ENCODE results near the gene DYNC1I2.
"Not testable (repeated sequence)": the region's sequence is repeated elsewhere in the genome, so short reads cannot be mapped to it uniquely, and the experiment has no call there.

The DYNC1I2 gene

DNA sequence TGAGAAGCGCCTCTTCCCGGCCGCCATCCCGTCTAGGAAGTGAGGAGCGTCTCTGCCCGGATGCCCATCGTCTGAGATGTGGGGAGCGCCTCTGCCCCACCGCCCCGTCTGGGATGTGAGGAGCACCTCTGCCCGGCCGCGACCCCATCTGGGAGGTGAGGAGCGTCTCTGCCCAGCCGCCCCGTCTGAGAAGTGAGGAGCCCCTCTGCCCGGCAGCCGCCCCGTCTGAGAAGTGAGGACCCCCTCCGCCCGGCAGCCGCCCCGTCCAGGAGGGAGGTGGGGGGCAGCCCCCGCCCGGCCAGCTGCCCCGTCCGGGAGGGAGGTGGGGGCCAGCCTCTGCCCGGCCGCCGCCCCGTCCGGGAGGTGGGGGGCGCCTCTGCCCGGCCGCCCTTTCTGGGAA, 87.3 kb downstream of the DYNC1I2 start:
- DNase-seq (ENCODE audit: low read depth), result not testable (repeated sequence)

DNA sequence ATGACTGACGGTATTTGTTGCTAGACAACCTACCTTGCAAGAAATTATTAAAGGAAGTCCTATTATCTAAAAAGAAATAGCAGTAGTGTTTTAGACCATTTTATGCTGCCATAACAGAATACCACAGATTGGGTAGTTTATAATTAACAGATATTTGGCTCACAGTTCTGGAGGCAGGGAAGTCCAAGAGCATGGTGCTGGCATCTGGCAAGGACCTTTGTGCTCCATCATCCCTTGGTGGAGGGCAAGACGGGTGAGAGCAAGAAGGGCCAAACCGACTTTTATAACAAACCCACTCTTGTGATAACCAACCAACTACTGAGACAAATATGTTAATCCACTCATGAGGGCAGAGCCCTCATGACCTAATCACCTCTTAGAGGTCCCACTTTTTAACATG, 91.2 kb downstream of the DYNC1I2 start:
- no peak for DNase-seq (ENCODE audit: low read depth)

DNA sequence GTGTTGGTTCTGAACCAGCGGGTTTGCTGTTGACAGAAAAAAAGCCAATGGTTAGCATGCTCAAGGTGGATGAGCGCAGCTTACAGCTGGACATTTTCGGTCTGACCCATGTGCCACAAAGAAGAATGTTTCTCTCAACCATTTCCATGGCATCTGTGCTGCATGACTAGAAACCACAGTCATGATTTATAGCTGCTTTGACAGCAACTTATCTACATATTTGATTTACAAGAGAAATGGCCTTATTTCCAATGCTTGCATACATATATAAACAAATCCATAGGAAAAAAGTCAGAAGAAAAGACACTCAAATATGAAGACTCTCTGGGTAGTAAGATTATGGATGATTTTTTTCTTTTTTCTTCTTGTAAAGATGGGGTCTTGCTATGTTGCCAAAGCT, 98.2 kb downstream of the DYNC1I2 start:
- DNase-seq (ENCODE audit: low read depth), result no peak

DNA sequence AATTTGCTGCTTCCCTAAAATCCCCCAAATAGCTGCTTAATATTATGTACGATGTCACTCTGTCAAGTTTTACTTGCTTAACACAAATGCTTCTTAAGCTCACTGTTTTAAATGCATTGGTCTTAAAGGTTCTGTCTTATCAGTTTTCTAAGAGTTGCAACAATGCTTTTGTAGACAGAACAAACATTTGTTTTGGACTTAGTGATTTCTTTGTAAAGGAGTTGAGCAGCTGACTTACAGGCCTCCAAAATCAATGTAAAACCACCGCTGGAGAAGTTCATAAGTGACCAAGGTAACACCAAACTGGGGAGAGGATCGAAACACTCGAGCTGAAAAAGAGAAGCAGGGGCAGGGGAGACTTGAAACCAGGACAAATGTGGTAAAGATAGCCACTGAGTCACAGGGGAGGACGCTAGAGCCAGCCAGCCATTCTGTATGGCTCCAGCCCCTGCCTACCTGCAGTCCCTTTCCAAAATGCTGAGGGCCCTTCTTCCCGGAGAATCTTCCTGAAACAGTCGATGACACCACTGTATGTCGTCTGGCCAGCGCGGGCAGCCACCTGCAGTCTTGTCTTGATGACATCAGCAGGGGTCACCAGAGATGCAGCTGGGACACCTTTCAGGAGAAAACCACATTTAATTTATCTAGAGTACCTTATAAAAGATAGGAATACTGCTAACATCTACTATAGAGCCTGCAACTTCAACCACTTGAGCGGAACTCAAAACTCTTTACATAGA, 100.2 kb downstream of the DYNC1I2 start:
- no peak for DNase-seq (ENCODE audit: low read depth)

DNA sequence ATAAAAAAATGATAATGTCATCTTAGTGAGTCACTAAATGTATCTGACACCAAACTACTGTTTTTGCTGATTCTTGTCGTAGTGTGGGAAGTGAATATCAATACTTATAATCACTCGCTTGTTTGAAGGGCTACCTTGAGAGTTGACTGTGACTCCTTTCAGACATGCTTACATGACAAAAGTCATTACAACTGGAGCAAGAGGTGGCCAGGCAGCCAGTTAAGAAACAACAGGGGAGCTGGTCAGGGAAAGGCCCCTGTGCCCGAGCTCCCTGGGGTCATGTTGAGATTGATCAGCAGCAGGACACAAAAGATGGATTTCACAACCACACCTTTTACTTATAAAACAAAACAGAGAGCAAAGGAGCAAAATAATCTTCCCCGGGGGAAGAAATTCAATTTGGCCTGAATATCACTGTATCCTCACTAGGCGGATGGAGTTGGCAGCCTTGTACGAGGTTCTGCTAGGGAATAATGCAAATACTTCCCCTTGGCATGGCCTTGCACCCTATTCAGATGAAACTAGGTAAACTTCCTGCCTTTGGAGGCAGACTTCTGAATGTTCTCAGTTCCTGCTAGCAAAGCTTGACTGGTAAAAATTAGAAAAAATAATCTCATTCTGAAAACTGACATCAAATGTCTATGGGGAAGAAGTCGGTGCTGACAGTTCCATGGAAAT, 101.2 kb downstream of the DYNC1I2 start:
- no peak for DNase-seq (ENCODE audit: low read depth)

DNA sequence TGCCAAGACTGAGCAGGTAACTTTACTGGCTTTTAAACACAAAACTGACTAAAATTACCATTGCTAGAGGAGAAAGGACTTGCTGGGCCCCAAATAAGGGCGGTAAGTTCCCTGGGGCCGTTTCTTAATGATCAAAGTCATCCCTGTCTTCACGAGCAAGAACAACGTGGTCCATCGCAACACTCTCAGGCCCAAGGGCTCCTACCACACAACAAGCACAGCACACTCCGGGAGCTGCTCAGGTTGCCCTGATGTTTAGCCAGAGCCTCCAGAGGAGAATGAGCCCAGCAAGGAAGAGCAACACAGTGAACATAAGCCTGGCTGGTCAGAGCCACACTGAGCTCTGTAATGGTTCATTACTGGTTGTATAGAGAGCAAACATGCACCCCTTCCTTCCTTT, 102.7 kb downstream of the DYNC1I2 start:
- DNase-seq (ENCODE audit: low read depth), result no peak

DNA sequence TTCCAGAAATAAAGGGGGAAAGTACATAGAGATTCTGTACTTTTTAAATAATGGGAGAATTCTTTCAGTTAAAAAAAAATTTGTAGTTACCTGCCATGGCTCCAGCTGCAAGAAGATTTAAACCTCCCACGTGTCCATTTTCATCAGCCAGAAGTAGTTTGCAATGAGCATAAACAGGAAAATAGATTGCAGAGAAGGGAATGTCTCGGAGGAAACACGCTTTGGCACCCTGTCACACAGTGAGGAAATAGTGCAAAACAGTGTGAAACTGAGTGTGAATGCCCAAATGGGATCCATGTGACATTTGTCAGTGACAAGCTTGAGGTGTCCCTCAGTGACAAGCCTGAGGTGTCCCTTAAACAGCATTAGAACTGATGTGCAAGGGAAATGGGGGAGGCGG, 104.1 kb downstream of the DYNC1I2 start:
- DNase-seq (ENCODE audit: low read depth), result no peak

DNA sequence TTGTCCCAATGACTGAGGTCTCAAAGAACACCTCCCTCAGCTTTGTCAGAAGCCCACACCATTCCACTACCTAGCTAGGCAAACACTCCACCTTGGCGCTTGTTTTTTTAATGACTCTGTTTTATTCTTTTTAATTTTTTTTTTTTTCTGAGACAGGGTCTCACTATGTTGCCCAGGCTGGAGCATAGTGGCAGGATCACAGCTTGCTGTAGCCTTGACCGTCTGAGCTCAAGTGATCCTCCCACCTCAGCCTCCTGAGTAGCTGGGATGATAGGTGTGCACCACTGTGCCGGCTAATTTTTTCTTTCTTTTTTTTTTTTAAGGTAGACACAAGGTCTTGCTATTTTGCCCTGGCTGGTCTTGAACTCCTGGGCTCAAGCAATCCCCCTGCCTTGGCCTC, 104.9 kb downstream of the DYNC1I2 start:
- DNase-seq (ENCODE audit: low read depth), result no peak

DNA sequence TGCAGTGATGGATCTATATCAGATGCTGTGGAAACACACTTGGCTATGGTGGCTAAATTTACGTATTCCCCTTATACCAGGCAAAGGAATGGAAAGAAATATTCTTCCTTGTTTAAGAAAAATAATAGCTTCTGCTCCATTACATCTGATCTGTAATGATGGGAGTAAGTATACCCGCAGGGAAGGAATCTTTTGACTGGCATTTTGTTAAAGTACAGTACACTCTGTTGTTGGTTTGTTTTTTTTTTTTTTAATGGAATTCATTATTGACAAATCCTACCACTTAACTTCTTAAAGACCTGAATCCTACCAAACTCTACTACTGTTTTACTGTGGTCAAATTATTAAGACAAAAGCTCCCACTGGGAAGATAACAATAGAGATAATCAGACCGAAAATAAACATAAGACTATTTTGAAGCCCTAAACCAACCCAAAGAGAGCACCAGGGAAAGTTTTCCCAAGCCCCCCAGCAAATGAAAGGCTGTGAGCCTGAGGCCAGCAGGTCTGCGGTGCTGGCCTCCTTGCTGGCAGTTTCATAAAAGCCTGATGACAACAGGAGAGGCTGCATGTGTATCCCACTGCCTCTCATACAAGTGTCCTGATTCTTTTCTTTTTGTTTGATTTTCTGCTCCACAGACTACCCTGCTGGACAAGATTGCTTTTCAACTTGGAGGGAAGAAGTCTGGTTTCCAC, 105.8 kb downstream of the DYNC1I2 start:
- DNase-seq (ENCODE audit: low read depth), result no peak

DNA sequence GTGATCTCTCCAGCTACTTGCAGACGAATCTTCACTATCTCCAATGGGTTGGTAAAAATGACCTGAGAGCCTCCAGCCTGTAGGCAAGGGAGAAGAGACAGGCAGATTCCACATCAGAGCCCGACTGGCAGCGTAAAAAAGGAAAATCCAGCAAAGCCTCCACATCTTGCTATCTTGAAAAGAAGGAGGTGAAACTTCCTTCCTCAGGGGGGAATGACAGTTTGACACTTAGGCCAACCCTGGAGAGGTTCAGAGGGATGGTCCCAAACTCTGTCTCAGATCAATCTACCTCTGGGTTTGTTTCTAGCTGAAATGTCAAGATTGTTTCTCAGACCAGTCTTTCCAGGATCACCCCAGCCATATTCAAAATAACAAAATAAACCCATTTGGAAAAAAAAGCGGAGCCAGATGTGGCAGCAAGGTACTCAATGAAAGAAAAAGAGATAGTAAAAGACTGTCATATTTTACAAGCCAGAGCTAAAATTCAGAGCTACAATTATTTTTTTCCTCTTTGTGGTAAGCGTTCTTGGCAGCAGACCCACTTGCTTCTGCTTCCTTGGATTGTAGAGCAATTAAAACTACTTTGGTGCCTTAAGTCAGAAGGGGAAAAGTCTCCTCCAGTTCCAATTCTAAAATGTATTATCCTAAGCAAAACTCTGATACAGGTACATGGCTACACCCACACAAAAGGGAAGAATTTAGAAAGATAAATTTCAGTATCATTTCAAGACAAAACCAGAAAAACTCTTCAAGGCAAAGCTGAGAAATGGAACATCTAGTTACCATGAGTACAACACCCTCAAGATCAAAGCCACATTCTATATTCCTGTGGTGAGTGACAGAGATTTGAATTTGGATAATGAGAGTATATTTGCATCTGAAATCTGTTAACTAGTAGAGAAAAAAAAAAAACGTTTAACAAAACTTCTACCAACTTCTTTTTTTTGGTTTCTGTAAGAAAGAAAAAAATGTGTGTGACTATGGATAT, 106.7 kb downstream of the DYNC1I2 start:
- DNase-seq (ENCODE audit: low read depth), result no peak

DNA sequence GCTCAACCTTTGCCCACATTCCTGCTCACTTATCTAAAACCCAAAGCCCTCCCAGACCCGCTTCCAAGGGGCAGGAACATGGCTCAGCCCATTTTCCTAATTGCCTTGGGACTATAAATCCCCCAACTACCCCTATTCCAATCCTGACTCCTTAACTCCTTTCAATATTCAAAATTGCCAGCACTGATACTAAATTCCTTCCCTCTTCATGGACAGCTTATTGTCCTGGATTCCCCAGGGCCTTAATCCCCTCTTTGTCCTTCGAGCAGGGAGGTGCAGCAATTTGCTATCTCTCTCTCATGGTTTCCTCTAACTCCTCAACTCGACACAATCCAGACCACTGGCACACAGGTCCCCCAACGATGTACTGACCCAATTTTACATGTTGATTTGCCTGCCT, 107.6 kb downstream of the DYNC1I2 start:
- DNase-seq (ENCODE audit: low read depth), result no peak

Measured in stimulated activated CD8-positive, alpha-beta memory T cell treated with anti-CD3 and anti-CD28 coated beads, Interleukin-12 subunit alpha, Interleukin-12 subunit beta, amount 100 ng/mL, for 1 hour (primary cell).